GM23248 (cell line): ENCODE results near the gene F5.

Experiments used
- EZH2 ChIP-seq: fragments of 200-600 bp; sonication (generic); IDR thresholded peaks from 2 replicates; pipeline ENCODE4 v1.6.1; 2018; ENCODE audit warnings: antibody characterized with exemption, mild to moderate bottlenecking; ENCODE audit not compliant: insufficient read depth, poor library complexity, severe bottlenecking
- EZH2phosphoT487 ChIP-seq: fragments of 200-600 bp; sonication (generic); IDR thresholded peaks from 2 replicates; pipeline ENCODE4 v1.6.1; 2018; ENCODE audit warnings: antibody characterized with exemption, moderate library complexity, mild to moderate bottlenecking, low read depth; ENCODE audit not compliant: insufficient read depth

- TF ChIP-seq EZH2phosphoT487: no peak
- TF ChIP-seq EZH2: no peak
These were observed 21.9 kb upstream of the F5 start for GRCh38 chr1:169608226-169608625.
